Suppressor macrophage (primary cell): Measurements from ENCODE around the gene GYPC.
"Not testable (repeated sequence)": the region's sequence is repeated elsewhere in the genome, so short reads cannot be mapped to it uniquely, and the experiment has no call there.

Source experiments
- DNase-seq, 4 experiments: peaks; one replicate each; pipeline ENCODE4 v3.0.0-alpha.2; 2020 to 2022
- total RNA-seq, 17 experiments: gene quantifications; one replicate each; lab custom pipeline; 2026; ENCODE audit warnings: mixed read lengths in 6 of 17, inconsistent platforms in 3 of 17; lab: John Stamatoyannopoulos, UW

Gene GYPC
- total RNA-seq = 37.6 to 146 (median 70.2) reads per million in 17 experiments

DNA sequence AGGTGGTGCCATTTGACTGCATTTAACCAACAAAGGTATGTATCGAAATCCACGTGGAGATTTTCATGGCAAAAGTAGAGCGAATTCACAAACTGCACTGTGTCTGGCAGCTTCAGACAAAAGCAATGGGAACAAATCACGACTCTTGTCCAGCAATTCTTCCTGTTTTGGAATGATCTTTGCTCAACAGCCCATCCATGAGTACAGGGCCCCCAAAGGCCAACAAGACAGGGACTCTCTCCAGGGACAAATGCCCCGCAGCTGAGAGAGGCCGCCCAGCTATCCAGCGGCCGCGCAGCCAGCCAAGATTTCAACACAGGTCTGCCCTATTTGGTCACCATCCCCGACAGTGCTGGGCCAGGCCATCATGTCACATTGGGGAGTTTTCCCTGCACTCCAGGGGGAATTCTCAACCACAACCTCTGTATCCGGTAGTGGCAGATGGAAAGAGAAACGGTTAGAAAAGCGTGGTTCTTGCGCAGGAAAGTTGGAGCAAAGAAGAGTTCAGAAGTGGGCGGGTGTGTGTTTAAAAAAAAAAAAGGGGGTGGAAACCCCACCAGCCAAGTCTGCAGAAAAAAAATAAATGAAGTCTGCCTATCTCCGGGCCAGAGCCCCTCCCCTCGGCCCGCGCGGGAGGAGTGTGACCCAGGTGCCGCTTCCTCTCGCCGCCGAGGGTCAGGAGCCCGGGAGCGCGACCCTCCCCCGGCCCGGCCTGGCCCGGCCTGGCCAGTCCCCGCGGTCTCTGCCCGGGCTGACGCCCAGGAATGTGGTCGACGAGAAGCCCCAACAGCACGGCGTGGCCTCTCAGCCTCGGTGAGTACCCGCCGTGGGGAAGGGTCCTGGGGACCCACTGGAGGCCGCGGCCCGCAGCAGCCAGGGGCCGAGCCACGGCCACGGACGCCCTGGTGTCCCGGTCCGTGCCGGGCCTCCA lies at the start of gene GYPC:
GYPC (plus strand) TSS at position 659 of the 931 bp plus-strand sequence; CDS start at position 765, 106 bp downstream.
- DNase-seq = peak; percentile 80 to 87 (median 86)

DNA sequence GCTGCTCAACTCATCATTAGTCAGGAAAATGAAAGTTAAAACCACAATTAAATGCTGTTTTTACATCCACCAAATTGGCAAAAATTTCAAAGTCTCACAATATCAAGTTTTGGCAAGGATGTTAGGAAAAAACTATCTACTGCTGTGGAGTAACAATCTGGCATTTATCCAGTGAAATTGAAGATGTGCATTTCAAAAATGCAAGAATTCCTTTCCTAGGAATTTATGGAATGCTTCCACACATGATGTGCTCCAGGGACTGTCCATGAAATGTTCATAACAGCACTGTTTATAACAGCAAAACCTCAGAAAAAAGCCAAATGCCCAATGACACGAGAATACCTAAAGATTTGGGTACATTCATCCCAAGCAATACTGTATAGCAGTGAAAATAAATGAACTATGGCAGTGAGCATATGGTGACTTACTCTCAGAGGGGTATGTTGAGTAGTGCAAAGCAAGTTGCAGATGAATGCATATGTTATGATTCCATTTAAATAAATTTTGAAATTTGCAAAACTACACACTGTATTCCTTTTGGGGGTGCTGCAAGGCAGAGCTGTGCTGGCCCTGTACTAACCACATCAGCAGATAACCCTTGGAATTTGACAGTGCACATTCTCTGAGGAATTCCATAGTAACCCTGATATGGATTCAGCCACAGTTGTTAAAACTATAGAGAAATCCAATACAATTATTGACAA lies 41.3 kb upstream of the GYPC start:
- no peak for DNase-seq

DNA sequence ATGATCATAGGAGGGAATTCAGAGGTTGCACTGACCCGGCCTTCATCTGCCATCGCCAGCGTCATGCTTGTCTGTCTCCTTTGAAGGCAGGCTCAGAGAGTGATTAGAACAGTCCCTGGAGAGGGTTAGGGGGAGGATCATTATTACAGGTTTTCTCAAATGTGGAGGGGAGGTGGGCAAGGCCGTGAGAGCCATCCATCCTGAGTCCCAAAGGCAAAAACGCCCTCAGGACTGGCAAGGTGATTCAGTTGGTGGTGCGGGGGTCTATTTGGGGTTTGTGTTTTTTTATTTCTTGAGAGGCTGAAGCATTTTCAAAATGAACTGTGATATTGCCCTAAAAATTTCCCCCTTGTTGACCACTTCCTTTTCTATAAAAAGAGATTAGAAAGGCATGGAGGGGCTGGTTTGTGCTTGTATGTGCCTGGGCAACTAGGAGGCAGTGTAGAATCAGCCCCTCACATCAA lies 39.3 kb upstream of the GYPC start:
- no peak for DNase-seq

DNA sequence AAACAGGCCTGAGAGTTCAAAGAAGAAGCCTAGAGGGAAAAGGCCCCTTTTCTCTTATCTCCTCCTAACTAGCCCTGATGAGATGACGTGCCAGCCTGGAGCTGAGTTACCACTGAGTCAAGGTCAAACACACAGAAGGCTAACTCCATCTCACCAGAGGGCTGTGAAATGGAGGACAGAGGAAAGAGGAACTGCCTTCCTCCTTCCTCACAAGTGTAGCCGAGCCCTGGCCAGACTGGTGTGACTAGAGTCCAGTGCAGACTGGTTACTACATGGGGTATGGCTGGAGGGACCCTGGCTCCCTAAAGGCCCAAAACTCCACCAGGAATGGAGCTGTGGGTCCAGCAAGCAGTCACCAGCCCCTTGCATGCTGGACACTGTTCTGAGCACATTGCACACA lies 35.7 kb upstream of the GYPC start:
- DNase-seq = peak; percentile 3 to 39 (median 28)

GRCh38 chr2:126623000-126623399 lies 33.0 kb upstream of the GYPC start:
- DNase-seq = no peak

- DNase-seq = no peak
Observed at GRCh38 chr2:126627643-126628042, 28.3 kb upstream of the GYPC start.

DNA sequence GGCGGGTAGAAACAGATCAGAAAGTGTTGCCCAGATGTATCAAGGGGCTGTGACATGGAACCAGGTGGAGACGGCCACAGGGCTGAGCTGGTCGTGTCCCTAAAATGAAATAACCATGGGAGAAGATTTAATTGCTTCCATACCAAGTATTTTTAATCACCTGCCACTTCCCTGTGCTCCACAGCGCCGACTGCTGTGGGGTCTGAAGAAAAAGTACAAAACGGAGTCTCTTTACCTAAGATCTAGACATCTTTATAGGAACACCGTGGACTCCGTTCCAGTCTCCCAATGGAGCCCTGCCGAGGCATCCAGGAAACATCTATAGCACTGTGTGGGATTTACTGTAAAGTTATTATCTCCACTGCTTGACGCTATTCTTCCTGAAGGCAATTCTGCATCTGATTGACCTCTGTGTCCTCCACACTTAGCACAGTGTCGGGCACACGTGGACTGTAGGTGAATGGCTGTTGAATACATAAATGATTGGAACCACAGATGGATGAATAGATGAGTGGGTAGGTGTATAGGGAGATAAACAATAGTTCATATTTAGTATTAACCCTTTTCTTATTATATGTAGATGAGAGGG lies 21.6 kb upstream of the GYPC start:
- peak in 3 of 4 experiments; percentile 38 to 55 (median 46) for DNase-seq

GRCh38 chr2:126635281-126635680 lies 20.7 kb upstream of the GYPC start:
- no peak for DNase-seq

- no peak for DNase-seq
Observed at GRCh38 chr2:126635736-126636135, 20.2 kb upstream of the GYPC start.

DNA sequence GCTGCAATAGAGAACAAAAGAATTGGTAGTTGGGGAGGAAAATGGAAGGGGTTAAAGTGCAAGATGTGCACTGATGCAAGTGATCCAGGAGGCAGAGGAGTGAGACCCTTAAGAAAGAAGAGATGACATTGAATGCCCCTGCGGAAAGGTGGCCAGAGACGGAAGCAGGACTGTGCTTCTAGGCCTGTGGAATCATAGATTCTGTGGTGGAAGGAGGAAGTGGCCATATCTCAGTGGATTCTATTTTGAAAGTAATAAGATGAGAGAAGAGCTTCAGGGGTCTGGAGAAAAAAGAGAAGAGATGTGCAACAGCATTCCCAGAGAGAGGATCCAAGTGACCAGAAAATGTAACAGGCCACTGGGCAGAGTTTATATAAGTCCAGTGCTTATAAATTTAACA lies 18.6 kb upstream of the GYPC start:
- DNase-seq = peak in 1 of 4 experiments; percentile 20

- DNase-seq = peak in 1 of 4 experiments; percentile 15
Observed at GRCh38 chr2:126638746-126639145, 17.2 kb upstream of the GYPC start.

GRCh38 chr2:126639276-126639675 lies 16.7 kb upstream of the GYPC start:
- no peak for DNase-seq

DNA sequence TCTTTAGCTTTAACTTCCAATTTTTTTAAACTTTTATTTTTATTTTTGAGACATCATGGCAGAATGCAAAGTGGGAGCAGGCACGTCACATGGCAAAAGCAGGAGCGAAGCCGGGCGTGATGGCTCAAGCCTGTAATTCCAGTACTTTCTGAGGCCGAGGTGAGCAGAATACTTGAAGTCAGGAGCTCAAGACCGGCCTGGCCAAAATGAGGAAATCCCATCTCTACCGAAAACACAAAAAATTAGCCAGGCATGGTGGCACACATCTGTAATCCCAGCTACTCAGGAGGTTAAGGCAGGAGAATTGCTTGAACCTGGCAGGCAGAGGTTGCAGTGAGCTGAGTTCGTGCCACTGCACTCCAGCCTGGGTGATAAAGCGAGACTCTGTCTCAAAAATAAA lies 14.7 kb upstream of the GYPC start:
- not testable (repeated sequence) for DNase-seq

DNA sequence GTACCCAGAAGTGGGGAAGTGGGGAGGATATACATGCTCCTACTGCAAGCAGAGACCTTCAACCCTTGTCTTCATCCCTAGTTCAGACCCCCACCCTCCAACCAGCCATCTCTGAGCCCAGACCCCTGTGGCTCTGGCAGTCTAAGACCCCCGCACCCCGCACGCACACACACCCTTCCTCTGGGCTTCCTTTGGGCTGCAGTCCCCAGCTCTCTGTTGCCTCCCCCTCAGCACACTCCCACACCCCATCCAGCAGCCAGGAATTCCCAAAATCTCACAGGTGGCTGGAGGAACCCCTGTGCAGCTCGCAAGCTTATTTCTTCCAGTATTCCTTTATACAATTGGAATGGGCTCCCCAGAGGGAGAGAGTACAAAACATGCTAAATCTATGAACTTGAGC lies 13.9 kb upstream of the GYPC start:
- no peak for DNase-seq

GRCh38 chr2:126643431-126643830 lies 12.5 kb upstream of the GYPC start:
- DNase-seq = no peak

DNA sequence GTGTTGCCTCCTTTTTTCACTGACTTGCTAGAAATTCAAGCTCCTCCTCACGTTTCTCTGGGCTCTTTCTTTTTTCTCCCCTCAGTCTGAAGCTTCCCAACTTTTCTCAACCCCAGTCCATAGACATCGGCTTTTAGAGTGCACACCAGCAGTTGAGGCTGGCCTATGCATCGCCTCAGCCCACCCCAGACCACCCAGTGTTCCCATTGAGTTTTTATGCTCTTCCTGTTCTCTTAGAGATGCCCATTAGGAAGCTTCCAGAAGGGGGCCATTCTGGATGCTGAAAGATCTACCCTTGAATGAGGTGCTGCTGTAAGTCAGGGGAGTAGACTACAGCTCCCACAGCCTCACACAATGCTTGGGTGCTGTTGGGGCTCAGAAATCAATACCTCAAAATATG lies 12.0 kb upstream of the GYPC start:
- no peak for DNase-seq

- DNase-seq = peak; percentile 24 to 66 (median 52)
Observed at GRCh38 chr2:126644630-126645191, 11.2 kb upstream of the GYPC start.

- no peak for DNase-seq
Observed at GRCh38 chr2:126645211-126645618, 10.7 kb upstream of the GYPC start.

DNA sequence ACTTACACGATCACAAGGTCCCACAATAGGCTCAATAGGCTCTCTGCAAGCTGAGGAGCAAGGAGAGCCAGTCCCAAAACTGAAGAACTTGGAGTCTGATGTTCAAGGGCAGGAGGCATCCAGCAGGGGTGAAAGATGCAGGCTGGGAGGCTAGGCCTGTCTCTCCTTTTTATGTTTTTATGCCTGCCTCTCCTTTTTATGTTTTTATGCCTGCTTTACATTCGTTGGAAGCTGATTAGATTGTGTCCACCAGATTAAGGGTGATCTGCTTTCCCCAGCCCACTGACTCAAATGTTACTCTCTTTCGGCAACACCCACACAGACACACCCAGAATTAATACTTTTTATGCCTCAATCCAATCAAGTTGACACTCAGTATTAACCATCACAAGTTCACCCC lies 9.9 kb upstream of the GYPC start:
- DNase-seq = no peak

DNA sequence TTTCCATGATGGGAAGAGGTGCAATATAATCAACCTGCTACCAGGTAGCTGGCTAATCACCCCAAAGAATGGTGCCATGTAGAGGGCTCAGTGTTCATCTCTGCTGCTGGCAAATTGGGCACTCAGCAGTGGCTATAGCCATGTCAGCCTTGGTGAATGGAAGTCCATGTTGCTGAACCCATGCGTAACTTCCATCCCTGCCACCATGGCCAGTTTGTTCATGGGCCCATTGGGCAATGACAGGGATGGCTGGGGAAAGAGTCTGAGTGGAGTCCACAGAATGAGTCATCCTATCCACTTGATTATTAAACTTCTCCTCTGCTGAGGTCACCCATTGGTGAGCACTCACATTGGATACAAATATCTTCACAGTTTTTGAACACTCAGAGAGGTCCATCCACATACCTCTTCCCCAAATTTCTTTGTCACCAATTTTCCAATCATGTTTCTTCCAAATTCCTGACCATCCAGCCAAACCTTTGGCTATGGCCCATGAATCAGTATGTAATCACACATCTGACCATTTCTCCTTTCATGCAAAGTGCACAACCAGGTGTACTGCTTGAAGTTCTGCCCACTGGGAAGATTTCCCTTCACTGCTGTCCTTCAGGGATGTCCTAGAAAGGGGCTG lies 8.1 kb upstream of the GYPC start:
- DNase-seq = peak; percentile 44 to 66 (median 56)

- not testable (repeated sequence) for DNase-seq
Observed at GRCh38 chr2:126648345-126648786, 7.6 kb upstream of the GYPC start.

DNA sequence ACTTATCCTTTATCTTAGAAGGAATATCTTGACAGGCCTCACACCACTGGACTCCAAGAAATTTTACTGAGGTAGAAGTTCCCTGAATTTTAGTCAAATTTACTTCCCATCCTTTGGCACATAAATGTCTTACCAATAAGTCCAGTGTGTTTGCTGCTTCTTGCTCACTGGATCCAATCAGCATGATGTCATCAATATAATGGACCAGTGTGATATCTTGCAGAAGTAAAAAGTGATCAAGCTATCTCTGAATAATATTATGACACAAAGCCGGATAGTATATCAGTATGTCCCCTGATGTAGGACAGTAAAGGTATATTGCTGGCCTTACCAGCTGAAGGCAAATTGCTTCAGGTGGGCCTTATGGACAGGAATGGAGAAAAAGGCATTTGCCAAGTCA lies 6.9 kb upstream of the GYPC start:
- DNase-seq = no peak
